Inflammatory macrophage treated with lipopolysaccharide for 4 hours (primary cell): ENCODE results near the gene THADA.

Source experiments
- DNase-seq: peaks from one replicate; pipeline ENCODE4 v3.0.0-alpha.2; 2020

The THADA gene

DNA sequence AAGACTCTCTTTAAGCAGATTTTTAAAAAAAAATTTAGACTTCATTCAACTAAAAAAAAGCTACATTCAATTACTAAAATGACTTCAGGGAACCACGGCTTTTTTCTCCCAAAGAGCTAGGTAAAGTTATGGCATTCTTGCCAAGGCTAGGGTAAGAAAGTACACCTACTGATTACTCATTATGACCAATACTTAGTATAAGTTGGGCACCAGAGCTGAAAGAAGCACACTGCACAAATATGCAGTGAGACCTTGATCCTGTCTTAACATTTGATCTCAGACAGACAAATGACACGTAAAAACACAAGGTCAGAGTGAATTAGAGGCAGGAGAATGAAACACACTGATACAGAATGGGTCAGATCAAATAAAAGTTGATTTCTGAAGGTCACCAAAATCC, 88.7 kb downstream of the THADA start:
- DNase-seq = no peak

DNA sequence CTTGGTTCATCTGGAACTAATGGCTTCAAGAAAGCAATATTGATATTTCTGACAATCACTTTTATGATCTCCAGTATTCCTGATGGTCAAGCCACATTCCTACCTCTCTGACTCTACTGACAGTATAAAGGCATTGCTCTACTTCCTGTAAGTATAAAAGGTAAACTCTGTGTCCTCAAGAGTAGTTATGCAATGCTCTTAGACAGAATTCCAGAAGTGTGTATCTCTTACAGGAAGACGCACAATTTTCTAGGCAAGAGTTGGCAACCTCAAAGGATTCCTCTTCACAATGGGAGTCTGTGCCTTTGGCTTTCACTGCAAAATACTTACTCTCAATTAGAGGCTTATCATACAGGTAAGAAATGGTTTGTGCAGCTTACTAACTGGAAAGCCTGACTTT, 100.1 kb downstream of the THADA start:
- no peak for DNase-seq

DNA sequence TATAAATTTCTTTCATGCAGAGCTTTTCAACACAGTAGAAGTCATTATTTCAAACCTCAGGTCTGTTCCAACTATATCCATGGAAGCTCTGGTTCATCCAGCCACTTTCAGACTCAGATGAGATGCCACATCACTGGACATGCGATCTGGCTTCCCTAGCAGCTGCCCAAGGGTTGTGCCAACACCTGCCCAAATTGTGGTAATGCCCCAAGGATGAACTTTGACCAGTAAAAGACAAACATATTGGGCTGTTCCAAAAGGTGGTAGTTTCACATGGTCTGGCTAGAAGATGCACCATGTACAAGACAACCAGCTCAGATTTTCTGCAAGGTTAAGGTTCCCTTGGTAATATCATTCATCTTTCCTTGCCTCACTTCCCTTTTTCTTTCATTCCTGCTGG, 101.9 kb downstream of the THADA start:
- no peak for DNase-seq

DNA sequence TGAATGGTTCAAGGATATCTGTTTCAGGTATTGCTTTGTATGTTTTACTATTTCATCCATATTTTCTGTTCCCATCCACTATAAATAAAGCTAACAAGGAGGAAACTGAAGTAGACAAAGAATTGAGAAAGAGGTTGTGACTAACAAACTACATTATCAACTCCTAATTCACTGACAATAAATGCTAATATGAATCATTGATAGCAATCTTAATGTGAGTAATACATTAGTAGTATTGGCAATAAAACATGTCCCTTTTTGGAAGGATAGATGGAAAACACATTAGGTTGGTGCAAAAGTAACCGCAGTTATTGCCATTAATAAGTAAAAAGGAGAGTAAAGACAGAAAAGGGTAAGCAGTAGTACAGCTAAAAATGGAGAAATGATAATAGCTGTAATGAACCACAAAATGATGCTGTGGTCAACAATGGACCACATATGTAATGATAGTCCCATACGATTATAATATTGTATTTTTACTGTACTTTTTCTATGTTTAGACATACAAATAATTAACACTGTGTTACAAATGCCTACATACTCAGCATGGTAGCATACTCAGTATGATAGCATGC, 104.7 kb downstream of the THADA start:
- peak; percentile 55 for DNase-seq

DNA sequence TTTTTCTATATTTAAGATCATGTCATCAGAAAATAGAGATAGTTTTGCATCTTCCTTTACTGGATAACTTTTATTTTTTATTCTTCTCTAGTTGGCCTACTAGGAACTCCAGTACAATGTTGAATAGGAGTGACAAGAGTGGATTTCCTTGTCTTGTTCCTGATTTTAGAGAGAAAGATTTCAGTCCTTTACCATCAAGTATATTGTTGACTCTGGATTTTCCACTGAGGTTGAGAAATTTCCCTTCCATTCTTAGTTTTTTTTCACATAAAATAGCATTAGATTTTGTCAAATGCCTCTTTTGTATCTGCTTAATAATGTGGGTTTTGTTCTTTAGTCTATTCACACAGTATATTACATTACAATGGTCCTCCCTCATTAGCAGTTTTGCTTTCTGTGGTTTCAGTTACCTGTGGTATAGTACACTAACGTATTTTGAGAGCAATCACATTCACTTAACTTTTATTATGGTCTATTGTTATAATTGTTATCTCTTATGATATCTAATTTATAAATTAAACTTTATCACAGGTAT, 105.5 kb downstream of the THADA start:
- peak; percentile 32 for DNase-seq

DNA sequence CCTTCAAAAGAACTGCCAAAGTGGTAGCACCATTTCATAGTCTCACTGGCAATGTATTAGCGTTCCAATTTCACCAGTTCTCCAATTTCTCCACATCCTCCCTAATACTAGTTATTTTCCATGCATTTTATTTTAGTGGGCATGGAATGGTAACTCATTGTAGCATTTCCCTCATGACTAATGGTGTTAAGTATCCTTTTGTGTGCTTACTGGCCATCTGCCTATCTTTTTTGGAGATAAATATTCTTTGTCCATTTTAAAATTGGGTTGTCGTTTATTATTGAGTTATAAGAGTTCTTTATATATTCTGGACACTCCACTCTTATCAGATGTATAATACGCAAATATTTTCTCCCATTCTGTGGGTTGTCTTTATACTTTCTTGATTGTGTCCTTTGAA, 107.1 kb downstream of the THADA start:
- DNase-seq = no peak

DNA sequence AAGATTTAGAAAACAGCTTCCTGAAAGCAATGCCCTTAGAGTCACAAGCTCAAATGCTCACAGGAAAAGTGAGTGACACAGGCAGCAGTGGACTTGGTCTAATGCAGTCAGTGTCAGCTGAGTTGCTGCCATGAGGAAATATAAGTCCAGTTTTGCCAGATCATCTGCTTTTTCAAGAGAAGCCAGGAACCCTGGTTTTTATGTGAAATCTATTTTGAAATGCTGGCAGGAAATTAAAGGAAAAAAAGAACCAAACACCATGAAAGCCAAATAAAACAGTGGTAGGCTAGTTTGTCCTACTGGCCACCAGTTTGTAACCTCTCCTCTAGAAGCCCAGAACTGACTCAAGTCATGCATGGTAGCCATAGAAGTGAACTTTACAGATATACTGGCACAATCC, 109.2 kb downstream of the THADA start:
- peak; percentile 95 for DNase-seq

DNA sequence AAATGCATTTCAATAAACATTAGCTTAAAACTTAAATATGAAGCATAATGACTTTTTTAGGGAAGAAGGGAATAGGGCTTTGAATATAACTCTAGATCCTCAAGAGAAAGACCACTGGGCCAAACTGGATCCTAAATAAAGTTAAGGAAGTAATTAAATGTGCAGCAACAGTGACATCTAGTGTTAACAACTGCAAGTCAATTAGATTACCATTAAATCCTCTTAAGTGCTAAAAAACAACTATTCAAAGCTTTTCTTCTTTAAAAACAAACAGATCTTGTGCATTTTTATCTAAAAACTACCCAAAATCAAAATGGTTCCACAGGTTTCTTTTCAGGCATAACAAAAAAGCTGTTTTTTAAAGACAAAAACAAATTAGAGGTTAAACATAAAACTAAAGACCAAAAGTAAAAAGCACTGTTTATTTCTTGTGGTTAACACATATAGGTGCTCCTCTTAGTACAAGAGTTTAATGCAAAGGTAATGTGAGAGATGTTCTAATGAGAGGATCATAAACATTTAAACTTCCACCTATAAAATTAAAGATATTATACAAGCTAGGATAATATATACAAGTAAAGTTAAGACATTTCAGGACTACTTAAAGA, 111.4 kb downstream of the THADA start:
- DNase-seq = peak; percentile 84

DNA sequence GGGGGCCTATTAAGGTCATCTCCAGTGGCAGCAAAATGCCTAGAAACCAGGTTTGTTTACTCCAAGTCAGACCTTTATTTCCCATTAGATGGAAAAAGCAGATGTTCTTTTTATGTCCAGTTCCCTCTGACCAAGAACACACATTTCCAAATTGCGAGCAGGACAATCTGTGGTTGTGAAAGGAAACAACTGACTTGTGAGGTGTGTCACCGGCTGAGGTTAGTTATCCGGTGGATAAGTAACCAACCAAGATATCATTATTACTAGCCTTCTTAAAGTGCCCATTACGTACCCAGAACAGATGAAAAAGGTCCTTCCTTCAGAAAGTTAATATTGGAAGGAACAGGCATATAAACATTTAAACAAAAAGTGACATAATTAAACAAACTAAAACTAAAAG, 112.9 kb downstream of the THADA start:
- peak; percentile 67 for DNase-seq

DNA sequence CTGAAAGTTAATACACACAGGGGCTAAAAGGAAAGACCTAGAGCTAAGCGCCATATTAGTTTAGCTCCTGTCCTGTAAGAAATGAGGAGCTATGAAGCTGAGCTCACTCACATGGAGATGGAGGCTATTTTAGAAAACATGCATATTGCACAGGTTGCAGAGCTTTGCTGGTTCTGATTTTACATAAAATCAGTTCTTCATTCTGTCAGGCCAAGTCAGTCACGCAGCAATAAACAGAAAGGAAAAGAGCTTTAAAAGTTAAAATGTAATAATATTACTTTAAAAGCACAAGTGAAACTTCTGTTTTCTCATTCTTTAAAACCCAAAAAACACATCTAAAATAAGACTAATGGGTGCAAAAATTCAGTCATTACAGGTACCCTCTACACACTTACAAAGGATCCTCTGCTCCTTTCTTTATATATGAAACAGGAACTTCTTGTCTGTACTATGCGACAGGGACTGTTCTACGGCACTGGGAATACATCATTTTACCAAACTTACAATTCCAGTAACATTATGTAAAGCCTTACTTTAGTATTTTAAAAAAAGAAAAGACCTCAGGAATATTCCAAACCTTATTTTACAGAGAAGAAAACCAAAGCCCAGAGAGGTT, 113.8 kb downstream of the THADA start:
- peak; percentile 20 for DNase-seq

DNA sequence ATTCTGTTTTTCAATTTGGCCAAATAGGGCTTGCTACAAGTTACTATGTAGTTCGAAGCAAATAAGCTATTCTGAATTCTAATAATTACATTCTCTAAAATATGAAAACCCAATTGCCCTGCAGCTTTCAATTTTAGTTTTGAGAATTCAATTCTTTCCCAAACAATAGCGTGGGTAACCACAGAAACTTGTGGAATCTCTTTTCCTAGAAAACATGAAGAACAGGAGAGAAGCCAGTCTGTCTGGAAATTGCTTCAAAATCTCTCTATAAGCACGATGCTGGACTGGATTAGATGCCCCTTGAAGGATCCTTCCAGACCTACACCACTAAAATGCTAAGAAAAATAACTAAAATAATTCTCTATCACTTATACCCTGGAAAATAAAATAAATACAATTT, 115.0 kb downstream of the THADA start:
- DNase-seq = no peak

DNA sequence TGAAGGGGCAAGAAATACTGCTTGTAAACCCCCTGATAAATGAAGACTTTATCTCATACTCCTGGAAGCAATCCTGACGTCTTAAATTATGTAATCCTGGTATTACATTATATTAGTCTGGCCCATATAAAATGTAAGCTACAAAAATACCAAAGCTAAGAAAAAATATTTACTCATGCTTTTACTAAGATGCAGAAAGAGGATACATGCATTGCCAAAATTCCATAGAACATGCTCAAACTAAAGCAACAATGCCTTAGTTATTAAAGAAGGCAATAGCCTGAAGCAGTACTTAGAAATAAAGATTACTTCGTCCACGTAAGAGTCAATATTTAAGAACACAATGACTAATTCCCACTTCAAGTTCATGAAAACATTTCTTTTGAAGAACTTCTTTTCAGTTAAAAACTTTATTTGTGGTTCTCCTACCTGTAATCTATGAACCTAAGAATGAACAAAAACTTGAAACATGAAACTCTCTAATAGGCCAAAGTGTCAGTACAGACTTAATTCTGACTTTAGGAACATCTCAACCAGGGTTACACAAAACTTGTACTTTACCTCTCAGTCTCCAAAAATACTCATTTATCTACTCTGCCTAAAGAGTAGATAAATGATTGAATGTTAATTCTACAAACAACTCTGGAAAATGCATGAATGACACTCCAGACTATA, 117.3 kb downstream of the THADA start:
- no peak for DNase-seq

DNA sequence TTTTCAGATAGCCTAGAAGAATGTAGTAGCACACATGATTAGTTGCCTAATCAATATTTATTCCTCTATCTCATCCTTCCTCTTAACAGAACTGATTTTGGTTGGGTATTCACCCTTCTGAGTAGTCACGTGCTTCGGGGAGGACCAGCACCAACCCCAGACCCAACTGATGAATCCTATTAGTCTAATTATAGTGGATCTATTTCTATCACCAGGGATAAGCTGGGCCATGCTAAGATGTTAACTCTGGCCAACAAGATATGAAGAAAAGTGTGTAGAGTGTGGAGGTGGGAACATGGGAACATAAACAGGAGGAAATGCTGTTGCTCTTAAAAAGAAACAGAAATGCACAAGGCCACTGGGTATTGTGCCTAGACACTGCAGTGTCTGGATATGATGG, 119.9 kb downstream of the THADA start:
- DNase-seq = no peak

DNA sequence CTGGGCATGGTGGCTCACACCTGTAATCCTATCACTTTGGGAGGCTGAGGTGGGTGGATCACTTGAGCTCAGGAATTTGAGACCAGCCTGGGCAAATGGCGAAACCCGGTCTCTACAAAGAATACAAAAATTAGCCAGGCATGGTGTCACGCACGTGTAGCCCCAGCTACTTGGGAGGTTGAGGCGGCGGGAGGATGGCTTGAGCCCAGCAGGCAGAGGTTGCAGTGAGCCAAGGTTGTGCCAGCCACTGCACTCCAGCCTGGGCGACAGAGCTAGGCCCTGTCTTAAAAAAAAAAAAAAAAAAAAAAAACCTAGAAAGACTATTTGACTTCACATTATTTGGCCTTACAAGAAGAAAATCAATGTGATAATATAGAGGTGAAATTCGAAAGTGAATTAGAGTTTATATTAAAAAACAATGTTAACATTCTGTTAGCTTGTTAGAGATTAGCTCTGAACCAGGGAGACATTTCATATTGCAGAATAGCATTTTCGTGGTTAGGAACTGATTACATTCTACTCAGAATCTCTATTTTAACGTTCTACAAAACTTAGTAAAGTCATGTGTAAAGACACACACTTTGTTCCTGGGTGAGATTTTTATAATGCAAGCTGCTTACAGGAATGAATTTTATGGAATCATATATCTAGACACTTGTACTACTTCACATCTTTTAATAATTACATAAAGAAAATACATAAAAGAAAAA, 120.5 kb downstream of the THADA start:
- DNase-seq = no peak

DNA sequence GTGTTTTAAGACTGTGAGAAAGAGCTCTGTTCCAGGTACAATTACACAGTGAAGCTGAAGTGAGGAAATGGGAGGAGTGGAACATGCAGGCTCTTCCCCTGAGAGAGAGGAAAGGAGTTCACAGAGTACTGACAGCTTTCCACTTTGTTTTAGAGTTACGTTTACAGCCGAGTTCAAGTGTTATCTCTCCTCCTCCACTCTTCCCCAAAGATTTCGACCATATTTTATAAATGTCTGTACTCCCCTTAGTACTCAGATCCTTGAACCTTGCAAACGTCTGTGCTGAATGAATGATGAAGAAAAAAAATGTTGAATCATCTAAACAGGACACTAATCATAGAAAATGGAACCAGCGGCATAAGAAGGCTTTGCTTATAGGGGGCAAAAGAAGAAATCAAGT, 121.6 kb downstream of the THADA start:
- DNase-seq = no peak

DNA sequence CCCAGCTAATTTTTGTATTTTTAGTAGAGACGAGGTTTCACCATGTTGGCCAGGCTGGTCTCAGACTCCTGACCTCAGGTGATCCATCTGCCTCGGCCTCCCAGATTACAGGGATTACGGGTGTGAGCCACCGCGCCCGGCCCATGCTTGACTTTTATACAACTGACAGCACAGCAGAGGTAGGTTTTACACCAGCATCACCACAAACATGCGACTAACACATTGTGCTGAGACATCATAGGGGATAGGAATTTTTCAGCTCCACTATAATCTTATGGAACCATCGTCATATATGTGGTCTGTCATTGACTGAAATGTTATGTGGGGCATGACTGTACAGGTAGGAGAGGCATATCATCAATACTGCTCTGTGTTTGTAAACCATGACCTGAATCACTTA, 122.1 kb downstream of the THADA start:
- DNase-seq = no peak

DNA sequence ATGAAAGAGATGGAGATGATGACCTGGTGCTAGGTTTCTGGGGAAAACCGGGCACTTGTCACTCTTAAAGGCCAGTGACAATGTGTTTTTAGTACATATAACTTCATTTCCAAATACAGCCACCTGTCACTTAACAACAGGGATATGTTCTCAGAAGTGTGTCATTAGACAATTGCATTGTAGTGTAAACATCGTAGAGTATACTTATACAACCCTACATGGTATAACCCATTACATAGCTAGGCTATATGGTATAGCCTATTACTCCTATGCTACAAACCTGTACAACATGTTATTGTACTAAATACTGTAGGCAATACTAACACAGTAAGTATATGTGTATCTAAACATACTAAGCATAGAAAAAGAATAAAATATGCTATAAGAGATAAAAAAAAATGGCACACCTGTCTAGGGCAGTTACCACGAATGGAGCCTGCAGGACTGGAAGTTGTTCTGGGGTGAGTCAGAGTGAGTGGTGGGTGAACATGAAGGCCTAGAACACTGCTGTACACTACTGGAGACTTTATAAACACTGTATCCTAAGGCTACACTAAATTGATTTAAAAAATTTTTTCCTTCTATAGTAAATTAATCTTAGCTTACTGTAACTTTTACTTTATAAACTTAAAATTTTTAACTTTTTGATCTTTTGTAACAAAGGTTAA, 123.2 kb downstream of the THADA start:
- no peak for DNase-seq

DNA sequence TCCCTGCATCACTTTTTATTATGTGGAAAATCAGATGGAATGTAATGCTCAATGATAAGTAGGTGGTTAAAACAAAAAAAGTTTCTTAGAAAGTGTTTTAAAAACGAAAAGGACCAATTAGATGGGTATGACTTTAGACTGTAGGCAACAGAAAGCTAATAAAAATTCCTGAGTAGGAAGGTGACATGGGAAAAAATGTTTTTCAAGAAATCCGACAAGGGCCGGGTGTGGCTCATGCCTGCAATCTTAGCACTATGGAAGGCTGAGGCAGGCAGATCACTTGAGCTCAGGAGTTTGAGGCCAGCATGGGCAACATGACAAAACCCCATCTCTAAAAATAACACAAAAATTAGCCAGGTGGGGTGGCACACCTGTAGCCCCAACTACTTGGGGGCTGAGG, 126.1 kb downstream of the THADA start:
- DNase-seq = no peak

DNA sequence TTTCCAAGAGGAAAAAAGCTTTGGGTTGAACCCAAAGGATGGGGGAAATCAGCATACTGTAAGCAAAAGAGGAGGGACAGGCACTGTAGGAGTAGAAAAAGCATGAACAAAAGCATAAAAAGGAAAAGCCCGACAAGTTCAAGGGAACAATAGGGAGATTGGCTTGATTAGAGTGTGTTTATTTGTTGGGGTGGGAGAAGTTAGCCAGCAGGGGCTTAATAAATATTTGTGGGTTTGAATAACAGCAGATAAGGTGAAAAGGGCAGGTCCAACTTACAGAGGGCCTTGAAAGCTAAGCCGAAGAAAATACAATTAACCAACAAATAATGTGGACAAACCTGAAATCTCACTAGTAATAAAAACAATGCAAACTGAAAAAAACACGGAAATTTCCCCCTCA, 126.7 kb downstream of the THADA start:
- DNase-seq = no peak

DNA sequence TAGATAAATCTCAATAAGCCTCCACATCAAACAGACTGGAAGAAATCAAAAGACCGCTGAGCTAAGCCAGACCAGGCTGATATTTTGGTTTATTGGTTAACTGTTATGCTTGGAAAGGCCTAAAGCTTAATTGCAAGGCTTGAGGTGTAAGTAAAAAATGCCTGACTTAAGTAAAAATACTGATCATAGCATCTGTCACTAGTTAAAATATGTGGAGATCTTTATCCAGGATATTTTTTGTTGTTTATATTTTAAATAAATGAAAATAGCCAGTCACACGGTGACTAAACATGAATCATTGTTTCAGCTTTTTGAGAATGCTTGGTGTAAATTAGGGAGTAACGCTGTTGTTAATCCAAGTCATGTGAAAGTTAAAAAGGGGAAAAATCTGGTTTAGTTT, 127.9 kb downstream of the THADA start:
- no peak for DNase-seq

DNA sequence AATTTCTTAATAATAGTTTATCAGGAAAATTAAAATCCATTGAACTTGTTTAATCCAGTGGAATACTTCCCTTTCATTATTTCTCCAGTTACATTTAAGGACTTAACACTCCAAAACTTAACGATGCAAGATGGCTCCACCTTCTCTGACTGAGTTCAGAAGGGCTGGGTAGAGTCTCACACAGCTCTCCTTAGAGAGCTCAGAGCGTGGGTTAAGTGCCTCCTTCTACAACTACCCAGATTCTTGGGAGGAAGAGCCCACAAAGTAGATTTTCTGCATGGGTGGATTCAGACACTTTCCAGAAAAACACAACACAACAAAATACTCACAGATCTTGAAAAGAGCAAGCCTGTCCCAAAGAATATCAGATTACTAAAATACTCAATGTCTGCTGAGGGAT, 130.6 kb downstream of the THADA start:
- DNase-seq = no peak

DNA sequence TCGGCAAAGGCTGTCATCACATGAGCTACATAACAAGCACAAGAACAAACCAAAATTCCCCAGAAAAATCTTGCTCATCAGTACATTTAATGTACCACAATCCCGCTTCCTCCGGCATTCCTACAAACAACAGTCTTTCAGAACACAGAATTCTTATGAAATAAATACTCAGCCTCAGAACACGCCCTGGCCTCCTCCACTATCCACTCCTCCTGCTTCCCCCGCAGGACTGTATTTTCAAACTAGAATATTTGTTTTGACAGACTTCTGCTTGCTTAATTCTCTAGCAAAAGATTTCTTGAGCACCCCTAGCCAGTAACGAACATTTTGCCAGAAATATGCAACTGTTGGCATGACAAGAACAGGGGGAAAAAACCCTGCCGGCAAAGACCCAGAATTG, 131.2 kb downstream of the THADA start:
- no peak for DNase-seq
